Stimulated activated naive CD4-positive, alpha-beta T cell treated with Interleukin-2 at 50 U/mL for 16 hours (primary cell): ENCODE results near the gene CEP76.
"Not testable (repeated sequence)": the region's sequence is repeated elsewhere in the genome, so short reads cannot be mapped to it uniquely, and the experiment has no call there.

Experiments used
- DNase-seq: peaks from one replicate; lab custom pipeline; 2025; lab: John Stamatoyannopoulos, UW

The CEP76 gene

GRCh38 chr18:12640881-12641200, 61.7 kb downstream of the CEP76 start:
- no peak for DNase-seq

- DNase-seq = no peak
Observed at GRCh38 chr18:12639990-12640880, 62.3 kb downstream of the CEP76 start.

- DNase-seq = no peak
Observed at GRCh38 chr18:12638644-12639124, 63.8 kb downstream of the CEP76 start.

- no peak for DNase-seq
Observed at GRCh38 chr18:12637901-12638643, 64.5 kb downstream of the CEP76 start.

- DNase-seq = no peak
Observed at GRCh38 chr18:12637393-12637792, 65.1 kb downstream of the CEP76 start.

DNA sequence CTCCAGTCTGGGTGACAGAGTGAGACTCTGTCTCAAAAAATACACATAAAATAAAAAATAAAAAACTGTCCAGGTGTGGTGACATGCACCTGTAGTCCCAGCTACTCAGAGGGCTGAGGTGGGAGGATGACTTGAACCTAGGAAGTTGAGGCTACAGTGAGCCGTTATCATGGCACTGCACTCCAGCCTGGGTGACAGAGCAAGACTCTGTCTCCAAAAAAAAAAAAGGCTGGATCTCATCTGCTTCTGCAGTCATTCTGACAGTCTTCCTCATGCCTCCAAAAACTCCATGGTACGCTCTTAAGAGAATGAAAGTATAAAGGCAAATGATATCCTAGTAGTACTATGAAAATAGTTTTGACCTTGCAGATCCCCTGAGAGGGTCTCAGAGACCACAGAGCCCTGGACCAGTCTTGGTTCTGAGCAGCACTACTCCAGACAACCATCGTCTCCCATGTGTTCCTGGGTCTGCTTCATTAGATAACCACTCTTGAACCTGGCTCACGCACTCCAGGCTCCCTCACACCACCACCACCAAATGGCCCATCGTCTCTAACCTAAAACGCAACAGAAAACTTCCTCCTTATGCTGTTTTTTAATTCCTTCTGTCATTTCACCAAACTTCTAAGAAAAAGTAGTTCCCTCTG, 70.6 kb downstream of the CEP76 start:
- DNase-seq = no peak

DNA sequence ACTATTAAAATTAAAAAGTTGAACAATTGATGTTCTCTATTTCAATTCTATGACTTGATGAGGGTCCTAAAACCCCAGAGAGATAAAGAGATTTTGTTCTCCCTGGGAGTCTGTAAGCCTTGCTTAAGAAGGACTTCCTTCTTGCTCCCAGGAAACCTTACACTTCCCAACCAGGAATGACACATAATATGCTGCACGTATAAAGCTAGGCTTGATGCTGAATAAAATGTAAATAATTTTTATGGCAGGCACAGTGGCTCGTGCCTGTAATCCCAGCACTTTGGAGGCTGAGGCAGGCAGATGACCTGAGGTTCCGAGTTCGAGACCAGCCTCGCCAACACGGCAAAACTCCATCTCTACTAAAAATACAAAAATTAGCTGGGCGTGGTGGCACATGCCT, 72.4 kb downstream of the CEP76 start:
- no peak for DNase-seq

DNA sequence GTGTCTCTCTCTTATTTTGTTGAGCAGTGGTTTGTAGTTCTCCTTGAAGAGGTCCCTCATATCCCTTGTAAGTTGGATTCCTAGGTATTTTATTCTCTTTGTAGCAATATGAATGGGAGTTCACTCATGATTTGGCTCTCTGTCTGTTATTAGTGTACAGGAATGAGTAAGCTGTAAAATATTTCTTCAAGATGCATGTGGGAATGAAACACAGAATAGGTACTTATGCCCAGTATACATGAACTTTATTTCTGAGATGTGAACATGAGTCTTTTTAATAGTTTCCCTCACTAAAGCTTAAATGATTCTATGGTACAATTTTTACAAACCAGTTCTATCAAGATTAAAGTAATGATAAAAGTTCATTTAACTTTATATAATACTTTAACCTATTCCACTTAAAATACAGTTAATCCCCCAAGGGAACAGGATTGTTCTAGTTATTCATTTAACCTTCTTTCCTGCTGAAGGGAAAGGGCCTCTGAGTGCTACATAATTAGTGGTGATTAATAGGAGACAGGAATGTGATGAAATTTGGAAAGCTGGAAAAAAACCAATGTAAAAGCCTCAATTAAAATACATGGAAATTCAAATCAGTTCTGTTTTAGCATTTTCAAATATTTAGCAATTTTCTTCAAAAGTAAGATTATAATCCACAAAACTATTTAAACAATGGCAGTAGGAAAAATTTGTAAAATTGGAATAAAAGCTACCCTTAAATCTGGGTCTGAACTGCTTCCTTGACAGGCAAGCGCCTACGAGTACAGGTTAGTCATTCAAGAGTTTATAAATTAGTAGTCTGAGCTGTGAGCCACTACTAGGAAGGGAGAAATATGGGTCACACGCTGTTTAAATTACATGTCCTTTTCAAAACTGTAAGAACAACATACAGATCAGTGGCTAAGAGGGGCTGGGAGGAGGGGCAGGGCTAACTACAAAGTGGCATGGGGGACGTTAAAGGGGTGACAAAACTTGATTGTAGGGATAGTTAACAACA, 73.5 kb downstream of the CEP76 start:
- no peak for DNase-seq

DNA sequence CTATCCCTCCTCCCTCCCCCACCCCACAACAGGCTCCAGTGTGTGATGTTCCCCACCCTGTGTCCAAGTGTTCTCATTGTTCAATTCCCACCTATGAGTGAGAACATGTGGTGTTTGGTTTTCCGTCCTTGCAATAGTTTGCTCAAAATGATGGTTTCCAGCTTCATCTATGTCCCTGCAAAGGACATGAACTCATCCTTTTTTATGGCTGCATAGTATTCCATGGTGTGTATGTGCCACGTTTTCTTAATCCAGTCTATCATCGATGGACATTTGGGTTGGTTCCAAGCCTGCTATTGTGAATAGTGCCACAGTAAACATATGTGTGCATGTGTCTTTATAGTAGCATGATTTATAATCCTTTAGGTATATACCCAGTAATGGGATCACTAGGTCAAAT, 75.3 kb downstream of the CEP76 start:
- not testable (repeated sequence) for DNase-seq

GRCh38 chr18:12625241-12625640, 77.3 kb downstream of the CEP76 start:
- DNase-seq = no peak
